ENCODE measurements around the gene LDHA. TPM values are rescaled to one million over a fixed set of nuclear protein-coding genes. Genes with fewer than 3 reads are reported as not detected.
A peak's percentile ranks its signal among the peaks of the same experiment; 100 is the strongest.

Gene LDHA
- total and polyA plus RNA-seq, 9 of the 15 experiments (the other 6 are each of a cell fraction or from before 2014, with no cell fraction given), result 535 to 3,001 (median 926) TPM

DNA sequence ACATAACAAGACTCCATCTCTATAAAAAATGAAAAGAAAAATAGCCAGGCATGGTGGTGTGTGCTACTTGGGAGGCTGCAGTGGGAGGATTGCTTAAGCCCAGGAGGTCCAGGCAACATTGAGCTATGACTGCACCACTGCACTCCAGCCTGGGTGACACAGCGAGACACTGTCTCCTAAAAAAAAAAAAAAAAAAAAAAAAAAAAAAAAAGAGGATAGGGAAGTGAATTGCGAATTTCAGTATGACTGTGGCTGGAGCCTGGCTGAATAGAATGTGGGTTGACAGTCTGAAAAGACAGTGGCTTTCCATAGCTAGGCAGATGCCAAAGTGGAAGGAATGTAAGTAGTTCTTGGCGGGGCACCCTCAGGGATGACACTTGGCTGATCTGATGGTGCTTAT, 54.9 kb downstream of the LDHA start:
- Histone ChIP-seq H3K9me1 (ENCODE audit: control insufficient read depth, insufficient read depth, low read length) (no peaks in the 10 kb centered on the region), H3K27me3 (ENCODE audit: control insufficient read depth in 2 of 2, insufficient read depth in 2 of 2, low read length in 2 of 2) (peaks cover 8 to 9% of the 10 kb centered on the region in 2 experiments; a peak in 3 of 5 replicates), H4K20me1 (replicated peaks; ENCODE audit: control insufficient read depth, insufficient read depth, low read length) (no peaks in the 10 kb centered on the region), H3K79me2 (ENCODE audit: control insufficient read depth, insufficient read depth, low read length) (no peaks in the 10 kb centered on the region), H3K4me2 (ENCODE audit: insufficient read depth, low read length) (no peak overlapping the region), H2AFZ (ENCODE audit: low read depth, low read length) (no peak overlapping the region), H3K9ac (ENCODE audit: insufficient read depth in 1 of 2, low read depth in 2 of 2, low read length in 2 of 2) (no peak overlapping the region), H3K4me3 (no peak overlapping the region), H3K36me3 (ENCODE audit: control insufficient read depth, insufficient read depth, low read length) (no peaks in the 10 kb centered on the region), H3K9me3 (replicated peaks; ENCODE audit: control insufficient read depth, insufficient read depth, low read depth, low read length) (no peaks in the 10 kb centered on the region), H3K4me1 (replicated peaks in 1 of 2; ENCODE audit: control insufficient read depth in 2 of 2, insufficient read depth in 2 of 2, low read length in 2 of 2) (no peaks in the 10 kb centered on the region; a peak in 1 of 5 replicates), H3K27ac (ENCODE audit: extremely low read depth, low read depth, low read length) (no peak overlapping the region)
- ChIA-PET CTCF (ENCODE audit: low intra/inter-chr PET ratio) (no interaction called here), POLR2A (no interaction called here)
- 0% methylated on average over 1 of the region's 3 CpGs for WGBS (ENCODE audit: insufficient coverage, low coverage, missing lambda C conversion rate)
- no peak for ATAC-seq
- intact Hi-C loops (cut with micrococcal nuclease), result no loop called here
- TF ChIP-seq ZNF133 (CRISPR knock-in tag; IDR thresholded peaks at IDR 0.05) (no peak), U2AF1 (optimal IDR thresholded peaks at IDR 0.05; ENCODE audit: low read depth, low read length) (no peak)
- no TSS peak for BruUV-seq (replicated peaks)
- no peak for DNase-seq (ENCODE audit: extremely low read depth in 1 of 4, low spot score in 3 of 4)
- FAIRE-seq, result no peak
- in situ Hi-C loops (cut with MboI), result no loop called here

GRCh38 chr11:18452927-18453326, 58.6 kb downstream of the LDHA start:
- Histone ChIP-seq H2AFZ (ENCODE audit: low read depth, low read length) (no peak overlapping the region), H3K27me3 (ENCODE audit: control insufficient read depth in 2 of 2, insufficient read depth in 2 of 2, low read length in 2 of 2) (peaks cover 11 to 34% of the 10 kb centered on the region in 2 experiments; a peak in 3 of 5 replicates), H4K20me1 (replicated peaks; ENCODE audit: control insufficient read depth, insufficient read depth, low read length) (no peaks in the 10 kb centered on the region), H3K4me2 (ENCODE audit: insufficient read depth, low read length) (no peak overlapping the region), H3K27ac (ENCODE audit: extremely low read depth, low read depth, low read length) (no peak overlapping the region), H3K4me3 (no peak overlapping the region), H3K79me2 (ENCODE audit: control insufficient read depth, insufficient read depth, low read length) (no peaks in the 10 kb centered on the region), H3K9ac (ENCODE audit: insufficient read depth in 1 of 2, low read depth in 2 of 2, low read length in 2 of 2) (no peak overlapping the region), H3K9me3 (replicated peaks; ENCODE audit: control insufficient read depth, insufficient read depth, low read depth, low read length) (no peaks in the 10 kb centered on the region), H3K4me1 (replicated peaks in 1 of 2; ENCODE audit: control insufficient read depth in 2 of 2, insufficient read depth in 2 of 2, low read length in 2 of 2) (peaks cover 0 to 9% of the 10 kb centered on the region in 2 experiments; a peak in 2 of 5 replicates), H3K9me1 (ENCODE audit: control insufficient read depth, insufficient read depth, low read length) (no peaks in the 10 kb centered on the region), H3K36me3 (ENCODE audit: control insufficient read depth, insufficient read depth, low read length) (no peaks in the 10 kb centered on the region)
- BruUV-seq (replicated peaks), result no TSS peak
- POLR2A ChIA-PET, result interaction anchor here (0.8 to 1.1 kb wide), 2 partner anchors 8 to 15 kb away, joined by 3 read pairs; no protein-coding TSS in a partner anchor
- 0% methylated on average over 2 of the region's 2 CpGs for WGBS (ENCODE audit: insufficient coverage, low coverage, missing lambda C conversion rate)
- in situ Hi-C loops (cut with MboI) (no loop called here), intact Hi-C loops (cut with micrococcal nuclease) (loop anchor here (10.0 kb wide), 1 partner anchor 312 kb away; no protein-coding TSS in a partner anchor)
- DNase-seq (ENCODE audit: extremely low read depth in 1 of 4, low spot score in 3 of 4) (peak in 1 of 4 experiments; percentile 6), ATAC-seq (no peak), FAIRE-seq (peak; percentile 60)
- TF ChIP-seq HMBOX1 (IDR thresholded peaks at IDR 0.05) (peak; percentile 75), FOSL1 (tag; conservative IDR thresholded peaks at IDR 0.05) (peak; percentile 56; the same call in 1 of the 2 replicates), TCF7L2 (IDR thresholded peaks at IDR 0.05; ENCODE audit: low read depth, low read length) (no peak)
- TF ChIP-seq, protein P1, sequence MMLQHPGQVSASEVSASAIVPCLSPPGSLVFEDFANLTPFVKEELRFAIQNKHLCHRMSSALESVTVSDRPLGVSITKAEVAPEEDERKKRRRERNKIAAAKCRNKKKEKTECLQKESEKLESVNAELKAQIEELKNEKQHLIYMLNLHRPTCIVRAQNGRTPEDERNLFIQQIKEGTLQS (IDR thresholded peaks at IDR 0.05), result peak; percentile 31; the same call in 1 of the 2 replicates
- TF ChIP-seq, protein P1 (CRISPR knock-in tag; conservative IDR thresholded peaks at IDR 0.05), result no peak
- CTCF ChIA-PET (ENCODE audit: low intra/inter-chr PET ratio), result no interaction called here
